RWPE2 (cell line): ENCODE data around the gene OR2A7.
A peak's percentile ranks its signal among the peaks of the same experiment; 100 is the strongest.
"Not testable (repeated sequence)": the region's sequence is repeated elsewhere in the genome, so short reads cannot be mapped to it uniquely, and the experiment has no call there.

Source experiments
- ATAC-seq: fragments of 200-7000 bp; cut with Tn5 transposase; 3 replicates; pipeline ENCODE4 v1.9.1; 2021; ENCODE audit warnings: low read depth
- DNase-seq: peaks from one replicate; pipeline ENCODE4 v3.0.0-alpha.2; 2020; ENCODE audit warnings: low spot score
- H3K27ac ChIP-seq: fragments of 450-650 bp; 2 replicates; pipeline ENCODE4 v1.5.1; 2017; ENCODE audit warnings: mild to moderate bottlenecking; ENCODE audit not compliant: poor library complexity, severe bottlenecking
- H3K27me3 ChIP-seq: fragments of 250-450 bp; sonication (Bioruptor Pico); 2 replicates; pipeline ENCODE4 v1.5.1; 2021; ENCODE audit warnings: mild to moderate bottlenecking, moderate library complexity; ENCODE audit not compliant: insufficient read depth, poor library complexity, severe bottlenecking
- H3K36me3 ChIP-seq: fragments of 250-450 bp; sonication (Bioruptor Pico); 2 replicates; pipeline ENCODE4 v1.5.1; 2020; ENCODE audit warnings: low read depth, mild to moderate bottlenecking, moderate library complexity
- H3K4me1 ChIP-seq: fragments of 250-450 bp; sonication (Bioruptor Pico); 2 replicates; pipeline ENCODE4 v1.5.1; 2021; ENCODE audit warnings: mild to moderate bottlenecking, moderate library complexity; ENCODE audit not compliant: insufficient read depth, poor library complexity, severe bottlenecking
- H3K4me3 ChIP-seq: fragments of 250-450 bp; sonication (Bioruptor Pico); 2 replicates; pipeline ENCODE4 v1.5.1; 2021; ENCODE audit warnings: mild to moderate bottlenecking, moderate library complexity; ENCODE audit not compliant: severe bottlenecking
- H3K9me3 ChIP-seq: fragments of 250-450 bp; sonication (Bioruptor Pico); 2 replicates; pipeline ENCODE4 v1.5.1; 2021; ENCODE audit warnings: mild to moderate bottlenecking, moderate library complexity; ENCODE audit not compliant: severe bottlenecking

The OR2A7 gene

GRCh38 chr7:144287171-144287784 lies 22.7 kb upstream of the OR2A7 start:
- not testable (repeated sequence) for H3K4me1 ChIP-seq, H3K4me3 ChIP-seq, DNase-seq, H3K36me3 ChIP-seq, H3K27ac ChIP-seq, ATAC-seq, H3K9me3 ChIP-seq, H3K27me3 ChIP-seq

DNA sequence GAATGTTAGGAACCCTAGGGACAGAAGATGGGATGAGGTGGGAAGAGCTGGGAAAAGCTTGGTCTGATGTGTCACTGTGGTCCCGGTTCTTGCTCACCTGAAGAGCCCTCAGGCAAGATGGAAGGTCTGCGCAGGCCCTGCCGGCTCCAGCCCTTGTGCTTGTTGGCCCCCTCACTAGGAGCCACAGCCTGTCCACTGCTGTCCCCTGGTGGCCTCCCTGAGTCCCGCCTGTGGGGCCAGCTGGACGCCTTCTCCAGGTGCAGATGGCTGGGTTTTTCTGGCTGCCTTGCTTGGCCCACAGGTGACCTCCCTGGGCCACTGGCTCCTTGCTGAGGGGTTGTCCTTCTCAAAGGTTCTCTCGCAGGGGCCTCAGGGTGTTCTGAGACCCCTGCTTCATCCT lies 19.1 kb upstream of the OR2A7 start:
- H3K27ac ChIP-seq, H3K9me3 ChIP-seq, H3K27me3 ChIP-seq, ATAC-seq, H3K4me1 ChIP-seq, H3K36me3 ChIP-seq, DNase-seq, H3K4me3 ChIP-seq: not testable (repeated sequence)

- H3K27me3 ChIP-seq, H3K36me3 ChIP-seq, H3K4me3 ChIP-seq, H3K4me1 ChIP-seq, H3K27ac ChIP-seq, H3K9me3 ChIP-seq, ATAC-seq: not testable (repeated sequence)
- DNase-seq, result peak; percentile 20
Observed at GRCh38 chr7:144282490-144282889, 17.9 kb upstream of the OR2A7 start.

DNA sequence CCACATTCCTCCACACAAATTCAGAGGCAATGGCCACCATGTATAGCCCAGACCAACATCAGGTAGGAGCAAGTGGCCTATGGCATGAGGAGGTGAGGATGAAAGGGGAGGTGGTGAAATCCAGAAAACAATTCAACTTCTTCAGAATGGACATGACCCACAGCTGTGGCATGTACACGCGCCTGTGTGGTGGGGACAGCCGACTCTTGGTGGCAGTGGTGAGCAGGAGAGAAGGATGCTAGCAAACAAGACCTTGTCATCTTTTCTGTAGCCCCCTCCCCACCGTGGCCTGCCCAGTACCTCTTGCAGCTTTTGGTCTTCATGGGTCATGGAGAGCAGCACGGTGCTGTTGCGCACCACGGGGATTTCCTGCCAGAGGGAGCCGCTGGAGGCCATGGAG lies 17.4 kb upstream of the OR2A7 start:
- H3K4me3 ChIP-seq, H3K27me3 ChIP-seq, H3K9me3 ChIP-seq, H3K4me1 ChIP-seq, H3K36me3 ChIP-seq, H3K27ac ChIP-seq, DNase-seq, ATAC-seq: not testable (repeated sequence)

- H3K9me3 ChIP-seq, H3K36me3 ChIP-seq, ATAC-seq: not testable (repeated sequence)
Observed at GRCh38 chr7:144280010-144280409, 15.4 kb upstream of the OR2A7 start.

GRCh38 chr7:144275281-144275680 lies 10.7 kb upstream of the OR2A7 start:
- DNase-seq, ATAC-seq: not testable (repeated sequence)

More at GRCh38 chr7:144280010-144280409, 15.4 kb upstream of the OR2A7 start:
- H3K4me1 ChIP-seq, H3K27me3 ChIP-seq, DNase-seq, H3K27ac ChIP-seq, H3K4me3 ChIP-seq: not testable (repeated sequence)

GRCh38 chr7:144269188-144269587 lies 4.6 kb upstream of the OR2A7 start, which contains the start of gene CTAGE8:
TSS of gene CTAGE8 (minus strand) at chr7:144269288. CDS start at chr7:144269250, 38 bp downstream.
- not testable (repeated sequence) for H3K27me3 ChIP-seq, H3K4me1 ChIP-seq, H3K27ac ChIP-seq, H3K36me3 ChIP-seq, H3K9me3 ChIP-seq, H3K4me3 ChIP-seq, ATAC-seq, DNase-seq

More at GRCh38 chr7:144275281-144275680, 10.7 kb upstream of the OR2A7 start:
- not testable (repeated sequence) for H3K36me3 ChIP-seq, H3K27me3 ChIP-seq, H3K4me3 ChIP-seq, H3K27ac ChIP-seq, H3K9me3 ChIP-seq, H3K4me1 ChIP-seq

DNA sequence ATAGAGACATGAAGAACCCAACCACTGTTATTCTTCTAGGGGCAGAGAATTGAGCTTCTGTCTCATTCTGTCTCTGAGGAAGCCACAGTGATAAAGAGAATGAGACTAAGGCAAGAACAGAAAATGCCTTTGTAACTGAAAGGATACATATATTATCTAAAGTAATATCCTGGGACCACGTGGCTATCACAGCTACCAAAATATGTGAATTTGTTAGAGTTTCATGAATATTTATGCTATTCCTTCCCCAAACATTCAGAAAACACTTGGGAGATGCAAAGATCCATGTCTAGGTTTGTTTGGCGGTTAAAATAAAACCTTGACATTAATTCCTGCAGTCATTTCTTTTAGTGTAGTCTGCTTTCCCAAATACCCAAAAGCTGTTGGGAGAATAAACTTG lies 2.5 kb downstream of the OR2A7 start:
- not testable (repeated sequence) for H3K27ac ChIP-seq, H3K9me3 ChIP-seq, H3K27me3 ChIP-seq, DNase-seq, H3K36me3 ChIP-seq, H3K4me1 ChIP-seq, ATAC-seq, H3K4me3 ChIP-seq

DNA sequence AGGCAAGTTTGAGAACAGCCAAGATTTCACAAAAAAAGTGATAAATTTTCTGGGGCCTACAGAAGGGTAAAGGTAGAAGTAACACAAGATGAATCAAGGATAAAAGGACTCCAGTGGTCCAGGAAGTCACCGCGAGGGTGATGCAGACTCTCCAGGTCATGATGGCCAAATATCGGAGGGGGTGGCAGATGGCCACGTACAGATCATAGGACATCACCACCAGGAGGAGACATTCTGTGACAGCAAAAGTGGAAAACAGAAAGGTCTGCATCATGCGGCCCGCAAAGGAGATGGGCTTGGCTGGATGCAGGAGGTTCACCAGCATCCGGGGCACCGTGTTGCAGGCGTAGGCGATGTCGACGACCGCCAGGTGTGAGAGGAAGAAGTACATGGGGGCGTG lies 5.5 kb downstream of the OR2A7 start:
- H3K27me3 ChIP-seq, H3K4me1 ChIP-seq, ATAC-seq, H3K36me3 ChIP-seq, H3K27ac ChIP-seq, H3K4me3 ChIP-seq, DNase-seq, H3K9me3 ChIP-seq: not testable (repeated sequence)
